CD14-positive monocyte (primary cell): Measurements from ENCODE around the gene SH2D3C. TPM values are rescaled to one million over a fixed set of nuclear protein-coding genes. Genes with fewer than 3 reads are reported as not detected.

ENCODE experiments used
- DNase-seq, 3 donors: peaks; one replicate each; pipeline ENCODE4 v3.0.0-alpha.2; 2011 to 2022
- H2AFZ ChIP-seq: 2 replicates; pipeline ENCODE4 v1.6.0; 2012; ENCODE audit warnings: mild to moderate bottlenecking, low read depth, low read length, inconsistent platforms; ENCODE audit not compliant: insufficient read depth, poor library complexity, severe bottlenecking
- H3K27ac ChIP-seq, 2 donors: 1 replicate in 1 of 2; 2 replicates in 1 of 2; pipeline ENCODE4 v1.5.1; 2012 to 2013; ENCODE audit warnings: low read length in 2 of 2, control low read depth in 1 of 2, inconsistent platforms in 1 of 2, low read depth in 1 of 2, mild to moderate bottlenecking in 1 of 2
- H3K27me3 ChIP-seq, 2 donors: one replicate each; pipeline versions ENCODE4 v1.6.0 to v1.6.1; 2011 to 2013; ENCODE audit warnings: low read length in 2 of 2; ENCODE audit not compliant: control insufficient read depth in 2 of 2, insufficient read depth in 2 of 2
- H3K36me3 ChIP-seq, 2 donors: replicated peaks in 1 of 2; 1 replicate in 1 of 2; 2 replicates in 1 of 2; pipeline versions ENCODE4 v1.5.1 to v1.6.1; 2012 to 2013; ENCODE audit warnings: low read length in 2 of 2, control low read depth in 1 of 2, inconsistent platforms in 1 of 2, mild to moderate bottlenecking in 1 of 2; ENCODE audit not compliant: insufficient read depth in 2 of 2, control insufficient read depth in 1 of 2
- H3K4me1 ChIP-seq, 2 donors: 1 replicate in 1 of 2; 2 replicates in 1 of 2; pipeline versions ENCODE4 v1.5.1 to v1.6.1; 2012 to 2013; ENCODE audit warnings: low read length in 2 of 2, control low read depth in 1 of 2, inconsistent platforms in 1 of 2, mild to moderate bottlenecking in 1 of 2, moderate library complexity in 1 of 2; ENCODE audit not compliant: insufficient read depth in 2 of 2, control insufficient read depth in 1 of 2
- H3K4me2 ChIP-seq: replicated peaks from 2 replicates; pipeline ENCODE3; 2012; ENCODE audit warnings: low read length, moderate library complexity, mild to moderate bottlenecking; ENCODE audit not compliant: poor library complexity, severe bottlenecking; ENCODE audit errors: extremely low read depth
- H3K4me3 ChIP-seq, 3 experiments: fragments of 200-600 bp in 1 of 3; sonication (generic) in 1 of 3; replicated peaks in 1 of 3; 1 replicate in 2 of 3; 2 replicates in 1 of 3; pipeline ENCODE4 v1.5.1; 2011 to 2013; ENCODE audit warnings: low read length in 3 of 3, mild to moderate bottlenecking in 3 of 3, control low read depth in 2 of 3, low read depth in 2 of 3, inconsistent platforms in 1 of 3, moderate library complexity in 1 of 3
- H3K79me2 ChIP-seq: 2 replicates; pipeline ENCODE4 v1.6.0; 2012; ENCODE audit warnings: mild to moderate bottlenecking, control low read depth, inconsistent platforms, low read length, moderate library complexity; ENCODE audit not compliant: insufficient read depth
- H3K9ac ChIP-seq: 2 replicates; pipeline ENCODE4 v1.6.0; 2017; ENCODE audit warnings: low read length, mild to moderate bottlenecking; ENCODE audit not compliant: insufficient read depth, poor library complexity, severe bottlenecking
- H3K9me3 ChIP-seq, 2 donors: replicated peaks in 1 of 2; 1 replicate in 1 of 2; 2 replicates in 1 of 2; pipeline versions ENCODE4 v1.5.1 to v1.6.1; 2012 to 2013; ENCODE audit warnings: low read length in 2 of 2, control low read depth in 1 of 2; ENCODE audit not compliant: control insufficient read depth in 1 of 2, insufficient read depth in 1 of 2
- H4K20me1 ChIP-seq: 2 replicates; pipeline ENCODE4 v1.6.0; 2012; ENCODE audit warnings: mild to moderate bottlenecking, low read length, control low read depth, moderate library complexity; ENCODE audit not compliant: insufficient read depth
- H3K27ac Mint-ChIP-seq, 7 donors: one replicate each; pipeline ENCODE4 v1.8.0; 2020; ENCODE audit warnings: mild to moderate bottlenecking in 7 of 7, mixed read lengths in 7 of 7, moderate library complexity in 6 of 7, inconsistent platforms in 2 of 7
- H3K27me3 Mint-ChIP-seq, 3 donors: one replicate each; pipeline ENCODE4 v1.8.0; 2021 to 2022; ENCODE audit warnings: low read depth in 3 of 3, mild to moderate bottlenecking in 3 of 3, mixed read lengths in 3 of 3, moderate library complexity in 3 of 3, inconsistent platforms in 1 of 3
- H3K36me3 Mint-ChIP-seq, 2 donors: one replicate each; pipeline ENCODE4 v1.8.0; 2020; ENCODE audit warnings: mixed read lengths in 2 of 2, inconsistent platforms in 1 of 2, mild to moderate bottlenecking in 1 of 2
- H3K4me1 Mint-ChIP-seq: one replicate; pipeline ENCODE4 v1.8.0; 2020; ENCODE audit warnings: mild to moderate bottlenecking, mixed read lengths
- H3K4me3 Mint-ChIP-seq, 2 donors: one replicate each; pipeline ENCODE4 v1.8.0; 2020; ENCODE audit warnings: mild to moderate bottlenecking in 2 of 2, mixed read lengths in 2 of 2, moderate library complexity in 1 of 2
- H3K9me3 Mint-ChIP-seq, 7 donors: one replicate each; pipeline ENCODE4 v1.8.0; 2020 to 2022; ENCODE audit warnings: mixed read lengths in 7 of 7, mild to moderate bottlenecking in 6 of 7, moderate library complexity in 6 of 7, inconsistent platforms in 2 of 7
- CTCF ChIP-seq: fragments of 200-600 bp; IDR thresholded peaks from one replicate; pipeline ENCODE4 v1.8.0; 2022; ENCODE audit warnings: antibody characterized with exemption, mild to moderate bottlenecking
- WGBS: methylation state at CpG from one replicate; pipeline ENCODE4 v1.1.5; 2013; ENCODE audit warnings: missing lambda C conversion rate; ENCODE audit not compliant: insufficient coverage; 5-methylcytosine and 5-hydroxymethylcytosine counted together
- intact Hi-C, 2 donors: fragments of 100-400 bp; cut with micrococcal nuclease; formaldehyde crosslinking; loops; one replicate each; pipeline versions ENCODE4 v1.15.0 to v1.15.1; 2023
- polyA plus RNA-seq, 3 donors: library from polyadenylated mRNA; depleted of rRNA in 1 of 3; unstranded in 2 of 3; stranded (reverse) in 1 of 3; fragments of 300-500 nt in 2 of 3; fragments of >200 nt in 1 of 3; fragmentation: Illumina TruSeq in 2 of 3; gene quantifications; 1 replicate in 2 of 3; 2 replicates in 1 of 3; pipeline ENCODE4 v1.2.3, GENCODE V29; 2012 to 2021

Gene SH2D3C
- polyA plus RNA-seq, 3 donors = 11.5 to 47.3 (median 20.5) TPM

- Histone ChIP-seq H3K36me3 (no peaks in the 10 kb centered on the region), H3K4me1 (no peaks in the 10 kb centered on the region), H3K27ac (no peak overlapping the region), H3K27me3 (no peaks in the 10 kb centered on the region), H3K4me2 (no peak overlapping the region), H3K4me3 (no peak overlapping the region), H3K79me2 (no peaks in the 10 kb centered on the region), H4K20me1 (no peaks in the 10 kb centered on the region), H2AFZ (no peak overlapping the region), H3K9ac (no peak overlapping the region), H3K9me3 (no peaks in the 10 kb centered on the region)
- DNase-seq = no peak
- intact Hi-C loops = no loop called here
- no peak overlapping the region for H3K4me3 Mint-ChIP-seq
- no peak for TF ChIP-seq CTCF
- WGBS = 91% methylated on average over 13 of the region's 13 CpGs
- H3K4me1 Mint-ChIP-seq = no peaks in the 10 kb centered on the region
- peak overlapping the region in 1 of 7 donors; percentile 31 for H3K27ac Mint-ChIP-seq
- H3K27me3 Mint-ChIP-seq = peaks cover 0 to 6% (median 2%) of the 10 kb centered on the region in 3 donors
- H3K9me3 Mint-ChIP-seq = peaks cover 0 to 2% (median 0%) of the 10 kb centered on the region in 7 donors
- H3K36me3 Mint-ChIP-seq = no peaks in the 10 kb centered on the region
Measured at GRCh38 chr9:127689329-127690000, 89.0 kb downstream of the SH2D3C start.

Other genes with a start within 250 kb of the SH2D3C start
- under 1 TPM in 2 of 3 donors, not detected in 1; 0.27 to 0.59 TPM for gene STXBP1, start 166.4 kb downstream of the SH2D3C start, polyA plus RNA-seq
- under 1 TPM in 2 of 3 donors, not detected in 1; 0.06 to 0.09 TPM for gene CFAP157, start 71.7 kb downstream of the SH2D3C start, polyA plus RNA-seq
- 10 to 100 TPM in 2 of 3 donors, 1 to 10 TPM in 1; 6.9 to 19.9 (median 19.5) TPM for gene PTRH1, start 63.0 kb downstream of the SH2D3C start, polyA plus RNA-seq
- gene TTC16, start 62.6 kb downstream of the SH2D3C start, polyA plus RNA-seq = under 1 TPM in 1 of 3 donors, not detected in 2; 0.04 TPM
- gene TOR2A, start 43.4 kb downstream of the SH2D3C start, polyA plus RNA-seq = 10 to 100 TPM; 57.4 to 63.8 (median 60.0) TPM
- 100 to 1,000 TPM in 1 of 3 donors, 10 to 100 TPM in 2; 24.9 to 139 (median 26.4) TPM for gene CDK9, start 7.4 kb upstream of the SH2D3C start, polyA plus RNA-seq
- gene FPGS, start 24.2 kb upstream of the SH2D3C start, polyA plus RNA-seq = 10 to 100 TPM; 21.3 to 28.5 (median 25.2) TPM
- gene ENG, start 76.0 kb upstream of the SH2D3C start, polyA plus RNA-seq = 10 to 100 TPM; 15.7 to 26.0 (median 17.9) TPM
- 1 to 10 TPM in 1 of 3 donors, not detected in 2; 3.5 TPM for gene AK1, start 99.0 kb upstream of the SH2D3C start, polyA plus RNA-seq
- 10 to 100 TPM in 2 of 3 donors, 1 to 10 TPM in 1; 8.2 to 14.4 (median 12.0) TPM for gene ST6GALNAC6, start 120.9 kb upstream of the SH2D3C start, polyA plus RNA-seq
- 10 to 100 TPM in 2 of 3 donors, 1 to 10 TPM in 1; 8.9 to 14.0 (median 10.3) TPM for gene ST6GALNAC4, start 138.4 kb upstream of the SH2D3C start, polyA plus RNA-seq
- gene PIP5KL1, start 152.1 kb upstream of the SH2D3C start, polyA plus RNA-seq = under 1 TPM; 0.31 to 0.57 (median 0.39) TPM
- 10 to 100 TPM; 22.4 to 28.7 (median 25.4) TPM for gene DPM2, start 159.2 kb upstream of the SH2D3C start, polyA plus RNA-seq
- 1 to 10 TPM in 2 of 3 donors, under 1 TPM in 1; 0.86 to 2.3 (median 2.1) TPM for gene EEIG1, start 202.3 kb upstream of the SH2D3C start, polyA plus RNA-seq